Psoas muscle (tissue), 8 donors: ENCODE data around the gene SIRT7. TPM values are rescaled to one million over a fixed set of nuclear protein-coding genes. Genes with fewer than 3 reads are reported as not detected.

Experiments
- ATAC-seq, 4 donors: fragments of 200-7000 bp; cut with Tn5 transposase; one replicate each; pipeline ENCODE4 v1.9.1; 2020; ENCODE audit warnings: moderate library complexity in 3 of 4, mild to moderate bottlenecking in 2 of 4
- DNase-seq, 2 donors: peaks; one replicate each; pipeline ENCODE4 v3.0.0-alpha.2; 2020
- H3K27ac ChIP-seq: fragments of 200-600 bp; one replicate; pipeline ENCODE4 v1.8.0; 2022
- H3K27me3 ChIP-seq, 3 donors: fragments of 200-600 bp in 1 of 3; one replicate each; pipeline versions ENCODE4 v1.6.1 to v1.8.0; 2013 to 2022; ENCODE audit warnings: low read length in 2 of 3, mild to moderate bottlenecking in 2 of 3, moderate library complexity in 1 of 3; ENCODE audit not compliant: insufficient read depth in 3 of 3
- H3K36me3 ChIP-seq, 2 donors: fragments of 200-600 bp in 1 of 2; one replicate each; pipeline versions ENCODE4 v1.6.1 to v1.8.0; 2013 to 2022; ENCODE audit warnings: low read depth in 1 of 2, mild to moderate bottlenecking in 1 of 2, moderate library complexity in 1 of 2; ENCODE audit not compliant: insufficient read depth in 1 of 2
- H3K4me1 ChIP-seq: fragments of 200-600 bp; one replicate; pipeline ENCODE4 v1.8.0; 2022
- H3K4me3 ChIP-seq: fragments of 200-600 bp; one replicate; pipeline ENCODE4 v1.8.0; 2022; ENCODE audit warnings: mild to moderate bottlenecking
- H3K9me3 ChIP-seq: fragments of 200-600 bp; one replicate; pipeline ENCODE4 v1.8.0; 2022
- CTCF ChIP-seq: fragments of 200-600 bp; IDR thresholded peaks from one replicate; pipeline ENCODE4 v1.8.0; 2022; ENCODE audit warnings: antibody characterized with exemption
- WGBS, 3 donors: extraction: QIAGEN DNeasy Blood & Tissue Kit; methylation state at CpG; one replicate each; pipeline versions ENCODE4 v1.1.6 to v1.1.7; 2013; 5-methylcytosine and 5-hydroxymethylcytosine counted together
- intact Hi-C, 2 donors: fragments of 100-400 bp; cut with DNase I; formaldehyde crosslinking; loops; one replicate each; pipeline versions ENCODE4 v1.11.0 to v1.14.2; 2022
- polyA plus RNA-seq, 3 donors: library from polyadenylated mRNA; stranded (reverse); fragments of 200-250 nt; gene quantifications; one replicate each; pipeline ENCODE4 v1.2.3, GENCODE V29; 2013
- total RNA-seq, 4 donors: library from RNA; stranded (reverse); fragmentation: NEBNext Ultra II Directional in 2 of 4; extraction: Animal tissue kit (Norgen Biotek cat#: 25700) in 2 of 4; gene quantifications; one replicate each; pipeline versions ENCODE4 v1.2.1 to v1.2.4, GENCODE V29; 2021 to 2023
- donor health status: healthy with polysubstance abuse.
- donor health status: DM: no; HTN: no; CAD: no; lungs with moderate emphysema.
- donor health status: Bipolar disorder and iron deficiency.
- donor health status: healthy.
- donor health status: DM: yes; HTN: yes; CAD: no.
- donor health status: DM: no; HTN: no; CAD: no.
- donor health status: DM: no; HTN: no; CAD: no.
- donor health status: DM: yes; HTN: yes; CAD: no.

Gene SIRT7
- total and polyA plus RNA-seq, 7 donors: 3.9 to 14.2 (median 7.6) TPM

GRCh38 chr17:81913394-81914102 is 4.4 kb downstream of the SIRT7 start:
- intact Hi-C loops: no loop called here
- 92% methylated on average over 31 of the region's 31 CpGs for WGBS, 3 donors
- Histone ChIP-seq H3K27me3 (no peaks in the 10 kb centered on the region), H3K9me3 (no peaks in the 10 kb centered on the region), H3K27ac (no peak overlapping the region), H3K4me1 (peaks cover 29% of the 10 kb centered on the region), H3K36me3 (peaks cover 5 to 46% of the 10 kb centered on the region in 2 donors), H3K4me3 (no peak overlapping the region)
- ATAC-seq: no peak
- no peak for DNase-seq
- no peak for TF ChIP-seq CTCF

- Histone ChIP-seq H3K27me3 (no peaks in the 10 kb centered on the region), H3K4me1 (peaks cover 25% of the 10 kb centered on the region), H3K36me3 (peaks cover 5 to 46% of the 10 kb centered on the region in 2 donors), H3K27ac (no peak overlapping the region), H3K4me3 (no peak overlapping the region), H3K9me3 (no peaks in the 10 kb centered on the region)
- TF ChIP-seq CTCF: no peak
- ATAC-seq (no peak), DNase-seq (no peak)
- intact Hi-C loops: no loop called here
- 90 to 92% (median 91%) methylated on average over 31 to 32 of the region's 32 CpGs for WGBS, 3 donors
Measured at GRCh38 chr17:81912441-81913309, 5.3 kb downstream of the SIRT7 start.

- intact Hi-C loops: no loop called here
- H3K9me3 ChIP-seq: no peaks in the 10 kb centered on the region
- H3K36me3 ChIP-seq: peaks cover 5 to 46% of the 10 kb centered on the region in 2 donors
- H3K4me3 ChIP-seq: peak overlapping the region; percentile 51
- TF ChIP-seq CTCF: no peak
- peaks cover 26% of the 10 kb centered on the region for H3K4me1 ChIP-seq
- H3K27ac ChIP-seq: peak overlapping the region; percentile 46
- WGBS, 3 donors: 79 to 86% (median 83%) methylated on average over 19 of the region's 19 CpGs
- no peak for ATAC-seq
- no peak for DNase-seq
- no peaks in the 10 kb centered on the region for H3K27me3 ChIP-seq
Measured at GRCh38 chr17:81911969-81912368, 6.0 kb downstream of the SIRT7 start.

GRCh38 chr17:81911277-81911961 is 6.6 kb downstream of the SIRT7 start, which contains the start of gene PCYT2:
Gene PCYT2, minus strand, starts transcription at chr17:81911399. Its CDS starts 44 bp downstream, at chr17:81911355.
- Histone ChIP-seq H3K4me3 (peak within 1 kb of the TSS; percentile 71), H3K9me3 (no peaks in the 10 kb centered on the region), H3K4me1 (peaks cover 26% of the 10 kb centered on the region), H3K27ac (peak within 1 kb of the TSS; percentile 46), H3K27me3 (no peaks in the 10 kb centered on the region), H3K36me3 (peaks cover 5 to 46% of the 10 kb centered on the region in 2 donors)
- ATAC-seq: peak; percentile 84 to 90 (median 88)
- intact Hi-C loops: no loop called here
- WGBS, 3 donors: 2 to 3% (median 2%) methylated on average over 31 to 84 of the region's 84 CpGs
- DNase-seq: peak; percentile 89 to 97
- no peak for TF ChIP-seq CTCF
